Measurements from ENCODE around the gene ITGB3BP. TPM values are rescaled to one million over a fixed set of nuclear protein-coding genes. Genes with fewer than 3 reads are reported as not detected.

ITGB3BP gene
- total RNA-seq, 1 experiment from 2014 or later, result 79.2 TPM

- Histone ChIP-seq H3K79me2 (ENCODE audit: low read depth) (peaks cover 49% of the 10 kb centered on the region), H3K27ac (peak overlapping the region; percentile 67), H2AFZ (peak overlapping the region; percentile 100), H3K9me2 (ENCODE audit: insufficient read depth) (no peaks in the 10 kb centered on the region), H3K4me3 (peak overlapping the region; percentile 98), H4K20me1 (ENCODE audit: insufficient read depth) (no peaks in the 10 kb centered on the region), H3K9me3 (ENCODE audit: insufficient read depth, low read depth) (no peaks in the 10 kb centered on the region), H3K4me2 (peak overlapping the region; percentile 97), H3K4me1 (replicated peaks; ENCODE audit: insufficient read depth) (peaks cover 24% of the 10 kb centered on the region), H3K27me3 (ENCODE audit: insufficient read depth, low read depth) (no peaks in the 10 kb centered on the region), H3K36me3 (ENCODE audit: low read depth) (peaks cover 14% of the 10 kb centered on the region), H3F3A (ENCODE audit: insufficient read depth, low read depth) (peaks cover 6% of the 10 kb centered on the region; the same call in 1 of the 2 replicates)
- no peak for TF ChIP-seq EZH2 (IDR thresholded peaks at IDR 0.05; ENCODE audit: low read depth)
- TF ChIP-seq CTCF (conservative IDR thresholded peaks at IDR 0.05), result no peak
- ChIA-PET CTCF (interaction anchor here (1.6 kb wide), 1 partner anchor 151 kb away, joined by 3 read pairs; no protein-coding TSS in a partner anchor), POLR2A (ENCODE audit: unreplicated experiment) (interaction anchor here (0.7 kb wide), 3 partner anchors 89 to 1902 kb away, joined by 3 read pairs; no protein-coding TSS in a partner anchor)
- BruUV-seq (replicated peaks), result TSS peak; percentile 65
- intact Hi-C loops (cut with micrococcal nuclease; ENCODE audit: unreplicated experiment), result loop anchor here (2.0 to 5.0 kb wide), 2 partner anchors 157 to 206 kb away; partner anchors contain the start of gene ALG6
- no peak for DNase-seq
Measured at GRCh38 chr1:63523738-63524137, 713 bp upstream of the ITGB3BP start.

GRCh38 chr1:63516629-63517028, 6.4 kb downstream of the ITGB3BP start:
- no peak for TF ChIP-seq EZH2 (IDR thresholded peaks at IDR 0.05; ENCODE audit: low read depth)
- no peak for TF ChIP-seq CTCF (conservative IDR thresholded peaks at IDR 0.05)
- no peaks in the 10 kb centered on the region for H3K27me3 ChIP-seq (ENCODE audit: insufficient read depth, low read depth)
- ChIA-PET POLR2A (ENCODE audit: unreplicated experiment) (no interaction called here), CTCF (no interaction called here)
- no peak overlapping the region for H3K4me3 ChIP-seq
- H2AFZ ChIP-seq, result no peak overlapping the region
- H3K9me2 ChIP-seq (ENCODE audit: insufficient read depth), result no peaks in the 10 kb centered on the region
- H3K36me3 ChIP-seq (ENCODE audit: low read depth), result no peaks in the 10 kb centered on the region
- no peaks in the 10 kb centered on the region for H4K20me1 ChIP-seq (ENCODE audit: insufficient read depth)
- no peak overlapping the region for H3K4me2 ChIP-seq
- peaks cover 31% of the 10 kb centered on the region for H3K79me2 ChIP-seq (ENCODE audit: low read depth)
- H3F3A ChIP-seq (ENCODE audit: insufficient read depth, low read depth), result no peaks in the 10 kb centered on the region; the same call in 1 of the 2 replicates
- H3K9me3 ChIP-seq (ENCODE audit: insufficient read depth, low read depth), result no peaks in the 10 kb centered on the region
- no peak overlapping the region for H3K27ac ChIP-seq
- peaks cover 4% of the 10 kb centered on the region for H3K4me1 ChIP-seq (replicated peaks; ENCODE audit: insufficient read depth)
- intact Hi-C loops (cut with micrococcal nuclease; ENCODE audit: unreplicated experiment), result no loop called here
- no TSS peak for BruUV-seq (replicated peaks)
- DNase-seq, result no peak

- no peak for TF ChIP-seq CTCF (conservative IDR thresholded peaks at IDR 0.05)
- no peak for TF ChIP-seq EZH2 (IDR thresholded peaks at IDR 0.05; ENCODE audit: low read depth)
- Histone ChIP-seq H3K36me3 (ENCODE audit: low read depth) (peaks cover 4% of the 10 kb centered on the region), H3K4me2 (no peak overlapping the region), H3K27me3 (ENCODE audit: insufficient read depth, low read depth) (no peaks in the 10 kb centered on the region), H3K79me2 (ENCODE audit: low read depth) (peaks cover 6% of the 10 kb centered on the region; the same call in 1 of the 2 replicates), H3F3A (ENCODE audit: insufficient read depth, low read depth) (no peaks in the 10 kb centered on the region; the same call in 1 of the 2 replicates), H4K20me1 (ENCODE audit: insufficient read depth) (no peaks in the 10 kb centered on the region), H3K27ac (no peak overlapping the region), H3K9me3 (ENCODE audit: insufficient read depth, low read depth) (no peaks in the 10 kb centered on the region), H3K4me3 (no peak overlapping the region), H2AFZ (no peak overlapping the region), H3K4me1 (replicated peaks; ENCODE audit: insufficient read depth) (no peaks in the 10 kb centered on the region), H3K9me2 (ENCODE audit: insufficient read depth) (no peaks in the 10 kb centered on the region)
- ChIA-PET POLR2A (ENCODE audit: unreplicated experiment) (no interaction called here), CTCF (no interaction called here)
- no TSS peak for BruUV-seq (replicated peaks)
- no peak for DNase-seq
- intact Hi-C loops (cut with micrococcal nuclease; ENCODE audit: unreplicated experiment), result no loop called here
Measured at GRCh38 chr1:63512584-63512983, 10.4 kb downstream of the ITGB3BP start.

Measured in PC-9 (cell line).